ENCODE measurements around the gene PEX14. TPM values are rescaled to one million over a fixed set of nuclear protein-coding genes. Genes with fewer than 3 reads are reported as not detected.

Gene PEX14
- total and polyA plus RNA-seq, 2 donors (not counting 3 experiments of a cell fraction or from before 2014, with no cell fraction given) = 19.5 to 26.5 TPM

DNA sequence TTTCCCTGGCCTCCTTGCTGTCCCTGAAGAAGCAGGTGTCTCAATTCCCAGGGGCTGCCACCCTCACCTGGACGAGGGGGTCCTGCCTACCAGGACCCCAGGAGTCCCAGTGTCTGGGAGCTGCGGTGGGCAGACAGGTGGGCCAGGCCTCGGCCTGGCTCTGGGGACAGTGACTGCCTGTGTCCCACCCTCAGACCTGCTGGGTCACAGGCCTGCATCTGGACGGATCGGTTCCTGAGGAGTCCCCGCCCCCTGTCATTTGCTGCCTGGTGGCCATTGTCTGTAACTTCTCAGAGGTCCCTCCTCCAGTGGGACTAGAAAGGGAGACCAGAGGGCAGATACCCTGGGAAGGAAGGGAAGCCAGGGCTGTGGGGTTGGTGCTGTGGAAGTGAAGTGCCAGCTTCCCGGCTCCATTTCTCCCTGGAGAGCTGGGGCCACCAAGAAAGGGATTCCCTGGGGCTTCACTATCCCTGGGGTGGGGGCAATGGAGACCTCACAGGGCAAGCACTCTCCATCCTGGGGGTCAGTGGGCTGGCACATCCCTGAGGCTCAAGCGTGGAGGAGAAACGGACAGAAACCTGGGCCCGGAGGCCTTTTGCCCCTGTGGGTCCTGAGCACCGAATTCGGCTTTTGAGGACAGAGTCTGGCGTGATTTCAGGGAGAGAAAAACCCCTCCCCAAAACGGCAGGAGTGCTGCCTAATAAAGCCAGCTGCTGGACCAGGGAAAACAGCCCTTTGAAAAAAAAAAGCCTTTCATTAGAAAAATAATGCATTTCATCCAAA, 157.3 kb downstream of the PEX14 start:
- ChIA-PET CTCF (no interaction called here), POLR2A (no interaction called here)
- H3K9ac ChIP-seq (replicated peaks; ENCODE audit: extremely low read depth, insufficient read depth, low read length) = no peak overlapping the region
- intact Hi-C loops (cut with micrococcal nuclease) = loop anchor here (10.0 kb wide), 1 partner anchor 233 kb away; no protein-coding TSS in a partner anchor
- no peak overlapping the region for H2AFZ ChIP-seq (ENCODE audit: low read depth, low read length)
- FAIRE-seq (no peak), DNase-seq (ENCODE audit: low read depth, low spot score) (no peak)
- dilution Hi-C loops (cut with MboI; ENCODE audit: extremely low pct_ligation_motif_present, low sequenced_read_pairs) = no loop called here
- TF ChIP-seq POLR2A (IDR thresholded peaks at IDR 0.05; ENCODE audit: low read depth, low read length) (no peak), EZH2 (IDR thresholded peaks at IDR 0.05; ENCODE audit: borderline replicate concordance, low read depth, low read length, severe bottlenecking) (no peak)
- no peaks in the 10 kb centered on the region for H3K4me1 ChIP-seq (ENCODE audit: control insufficient read depth, extremely low read depth, insufficient read depth, low read length)
- no peaks in the 10 kb centered on the region for H3K79me2 ChIP-seq (ENCODE audit: control insufficient read depth, insufficient read depth, low read length)
- no TSS peak for BruUV-seq (replicated peaks)
- H3K9me1 ChIP-seq (replicated peaks; ENCODE audit: control insufficient read depth, extremely low read depth, insufficient read depth, low read length) = no peaks in the 10 kb centered on the region
- peaks cover 0 to 4% of the 10 kb centered on the region in 2 experiments for H3K36me3 ChIP-seq (ENCODE audit: control insufficient read depth in 2 of 2, extremely low read depth in 1 of 2, insufficient read depth in 2 of 2, low read length in 2 of 2)
- no peaks in the 10 kb centered on the region for H3K27me3 ChIP-seq (ENCODE audit: control insufficient read depth in 2 of 2, insufficient read depth in 2 of 2, low read length in 2 of 2)
- H4K20me1 ChIP-seq (replicated peaks; ENCODE audit: control insufficient read depth, extremely low read depth, insufficient read depth, low read length) = no peaks in the 10 kb centered on the region
- no peak overlapping the region for H3K4me2 ChIP-seq (ENCODE audit: insufficient read depth, low read length)
- H3K27ac ChIP-seq (ENCODE audit: insufficient read depth, low read depth, low read length) = no peak overlapping the region
- no peaks in the 10 kb centered on the region for H3K9me3 ChIP-seq (replicated peaks; ENCODE audit: control insufficient read depth, insufficient read depth, low read length)
- no peak overlapping the region for H3K4me3 ChIP-seq (replicated peaks in 1 of 3; ENCODE audit: insufficient read depth in 1 of 3, low read depth in 1 of 3, low read length in 3 of 3)

DNA sequence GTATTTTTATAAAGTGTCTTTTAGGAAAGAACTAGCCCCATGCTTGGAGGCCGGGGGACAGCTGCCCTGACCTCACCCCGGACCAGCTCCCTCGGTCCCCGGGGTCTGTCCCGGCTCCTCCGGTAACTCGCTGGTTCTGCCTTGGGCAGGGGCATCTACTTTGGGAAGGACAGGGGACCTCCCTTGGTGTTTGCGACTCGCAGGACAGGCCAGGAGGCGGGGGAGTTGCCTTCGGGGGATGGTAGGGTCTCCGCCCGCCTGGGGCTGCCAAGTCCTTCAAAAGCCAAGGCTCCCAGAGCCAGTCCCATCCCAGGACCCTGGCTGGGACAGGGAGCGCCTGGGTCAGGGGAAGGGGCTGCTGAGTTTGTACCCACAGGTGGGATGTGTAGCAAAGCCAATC, 157.9 kb downstream of the PEX14 start:
- CTCF ChIA-PET = no interaction called here
- TF ChIP-seq FOS (IDR thresholded peaks at IDR 0.05; ENCODE audit: borderline replicate concordance, insufficient read depth, low read length) (no peak), GATA2 (IDR thresholded peaks at IDR 0.05; ENCODE audit: insufficient read depth, insufficient read length, low read depth, low read length) (no peak), JUN (IDR thresholded peaks at IDR 0.05; ENCODE audit: borderline replicate concordance, insufficient read depth, insufficient read length, low read depth) (no peak), EZH2 (IDR thresholded peaks at IDR 0.05; ENCODE audit: borderline replicate concordance, low read depth, low read length, severe bottlenecking) (no peak)
- TF ChIP-seq, protein P1, sequence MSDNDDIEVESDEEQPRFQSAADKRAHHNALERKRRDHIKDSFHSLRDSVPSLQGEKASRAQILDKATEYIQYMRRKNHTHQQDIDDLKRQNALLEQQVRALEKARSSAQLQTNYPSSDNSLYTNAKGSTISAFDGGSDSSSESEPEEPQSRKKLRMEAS (IDR thresholded peaks at IDR 0.05; ENCODE audit: insufficient read depth, insufficient read length) = no peak
- Histone ChIP-seq H3K9me1 (replicated peaks; ENCODE audit: control insufficient read depth, extremely low read depth, insufficient read depth, low read length) (no peaks in the 10 kb centered on the region), H3K4me3 (replicated peaks in 1 of 3; ENCODE audit: insufficient read depth in 1 of 3, low read depth in 1 of 3, low read length in 3 of 3) (no peak overlapping the region), H2AFZ (ENCODE audit: low read depth, low read length) (no peak overlapping the region), H3K27me3 (ENCODE audit: control insufficient read depth in 2 of 2, insufficient read depth in 2 of 2, low read length in 2 of 2) (peaks cover 0 to under 1% of the 10 kb centered on the region in 2 experiments), H3K79me2 (ENCODE audit: control insufficient read depth, insufficient read depth, low read length) (no peaks in the 10 kb centered on the region), H3K9me3 (replicated peaks; ENCODE audit: control insufficient read depth, insufficient read depth, low read length) (no peaks in the 10 kb centered on the region), H3K4me2 (ENCODE audit: insufficient read depth, low read length) (no peak overlapping the region), H4K20me1 (replicated peaks; ENCODE audit: control insufficient read depth, extremely low read depth, insufficient read depth, low read length) (no peaks in the 10 kb centered on the region), H3K4me1 (ENCODE audit: control insufficient read depth, extremely low read depth, insufficient read depth, low read length) (no peaks in the 10 kb centered on the region), H3K9ac (replicated peaks; ENCODE audit: extremely low read depth, insufficient read depth, low read length) (no peak overlapping the region), H3K27ac (ENCODE audit: insufficient read depth, low read depth, low read length) (no peak overlapping the region), H3K36me3 (ENCODE audit: control insufficient read depth in 2 of 2, extremely low read depth in 1 of 2, insufficient read depth in 2 of 2, low read length in 2 of 2) (peaks cover 0 to 4% of the 10 kb centered on the region in 2 experiments)
- FAIRE-seq (no peak), DNase-seq (ENCODE audit: low read depth, low spot score) (no peak)
- BruUV-seq (replicated peaks) = no TSS peak
- dilution Hi-C loops (cut with MboI; ENCODE audit: extremely low pct_ligation_motif_present, low sequenced_read_pairs) (no loop called here), intact Hi-C loops (cut with micrococcal nuclease) (loop anchor here (10.0 kb wide), 1 partner anchor 232 kb away; no protein-coding TSS in a partner anchor)
- POLR2A ChIA-PET = no interaction called here

Measured in endothelial cell of umbilical vein (primary cell).